HG03196 (cell line): ENCODE data around the gene TMPRSS15.

Experiments
- ATAC-seq: cut with Tn5 transposase; IDR thresholded peaks from one replicate; pipeline ENCODE4 v1.9.1; 2021; ENCODE audit not compliant: unreplicated experiment

Gene TMPRSS15

GRCh38 chr21:18350216-18350615 is 53.4 kb downstream of the TMPRSS15 start:
- no peak for ATAC-seq

GRCh38 chr21:18349468-18349867 is 54.1 kb downstream of the TMPRSS15 start:
- ATAC-seq: no peak

GRCh38 chr21:18340387-18340942 is 63.1 kb downstream of the TMPRSS15 start:
- ATAC-seq: no peak

- ATAC-seq: no peak
Measured at GRCh38 chr21:18335651-18336236, 67.8 kb downstream of the TMPRSS15 start.

- no peak for ATAC-seq
Measured at GRCh38 chr21:18334066-18334465, 69.5 kb downstream of the TMPRSS15 start.

- ATAC-seq: no peak
Measured at GRCh38 chr21:18318156-18318555, 85.4 kb downstream of the TMPRSS15 start.

GRCh38 chr21:18298228-18298627 is 105.4 kb downstream of the TMPRSS15 start:
- no peak for ATAC-seq

- ATAC-seq: no peak
Measured at GRCh38 chr21:18294100-18294499, 109.5 kb downstream of the TMPRSS15 start.

- ATAC-seq: no peak
Measured at GRCh38 chr21:18289876-18290275, 113.7 kb downstream of the TMPRSS15 start.

GRCh38 chr21:18285379-18285778 is 118.2 kb downstream of the TMPRSS15 start:
- no peak for ATAC-seq

GRCh38 chr21:18275781-18276180 is 127.8 kb downstream of the TMPRSS15 start:
- no peak for ATAC-seq

- no peak for ATAC-seq
Measured at GRCh38 chr21:18274370-18274769, 129.2 kb downstream of the TMPRSS15 start.

- no peak for ATAC-seq
Measured at GRCh38 chr21:18273400-18273799, 130.2 kb downstream of the TMPRSS15 start.

GRCh38 chr21:18269856-18270255 is 133.7 kb downstream of the TMPRSS15 start:
- no peak for ATAC-seq

- no peak for ATAC-seq
Measured at GRCh38 chr21:18268906-18269305, 134.7 kb downstream of the TMPRSS15 start.

GRCh38 chr21:18267496-18267895 is 136.1 kb downstream of the TMPRSS15 start:
- no peak for ATAC-seq

GRCh38 chr21:18265944-18266343 is 137.6 kb downstream of the TMPRSS15 start:
- ATAC-seq: no peak

- no peak for ATAC-seq
Measured at GRCh38 chr21:18253799-18254198, 149.8 kb downstream of the TMPRSS15 start.

- ATAC-seq: no peak
Measured at GRCh38 chr21:18253221-18253620, 150.4 kb downstream of the TMPRSS15 start.

- ATAC-seq: no peak
Measured at GRCh38 chr21:18252680-18253079, 150.9 kb downstream of the TMPRSS15 start.

GRCh38 chr21:18252256-18252655 is 151.3 kb downstream of the TMPRSS15 start:
- no peak for ATAC-seq

- no peak for ATAC-seq
Measured at GRCh38 chr21:18251065-18251464, 152.5 kb downstream of the TMPRSS15 start.

- no peak for ATAC-seq
Measured at GRCh38 chr21:18249672-18250071, 153.9 kb downstream of the TMPRSS15 start.
